ENCODE data around the gene RNF112.

RNF112 gene

GRCh38 chr17:19410875-19411620 is at the start of gene RNF112:
Gene RNF112 (plus strand): TSS chr17:19411232. CDS start chr17:19411409, 177 bp downstream.
- DNase-seq = no peak

DNA sequence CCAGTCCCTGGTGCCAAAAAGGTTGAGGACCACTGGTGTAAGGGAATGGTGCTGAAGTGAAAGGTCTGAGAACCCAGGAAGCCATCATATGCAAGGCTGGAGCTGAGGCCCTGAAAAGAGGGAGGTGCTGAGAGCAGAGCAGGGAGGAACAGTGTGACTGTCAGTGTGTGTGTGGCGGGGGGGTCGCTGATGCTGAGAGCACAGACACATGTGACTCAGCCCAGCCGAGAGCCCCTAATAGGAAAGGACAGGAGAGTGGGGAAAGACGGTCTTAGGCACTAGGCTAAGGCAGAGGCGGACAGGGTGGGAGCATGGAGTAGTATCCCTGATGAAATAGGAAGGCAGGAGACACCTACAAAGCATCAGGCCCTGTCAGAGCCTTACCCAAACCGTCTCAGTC is 49.7 kb upstream of the RNF112 start:
- DNase-seq = no peak

GRCh38 chr17:19361944-19362276 is 49.1 kb upstream of the RNF112 start:
- no peak for DNase-seq

DNA sequence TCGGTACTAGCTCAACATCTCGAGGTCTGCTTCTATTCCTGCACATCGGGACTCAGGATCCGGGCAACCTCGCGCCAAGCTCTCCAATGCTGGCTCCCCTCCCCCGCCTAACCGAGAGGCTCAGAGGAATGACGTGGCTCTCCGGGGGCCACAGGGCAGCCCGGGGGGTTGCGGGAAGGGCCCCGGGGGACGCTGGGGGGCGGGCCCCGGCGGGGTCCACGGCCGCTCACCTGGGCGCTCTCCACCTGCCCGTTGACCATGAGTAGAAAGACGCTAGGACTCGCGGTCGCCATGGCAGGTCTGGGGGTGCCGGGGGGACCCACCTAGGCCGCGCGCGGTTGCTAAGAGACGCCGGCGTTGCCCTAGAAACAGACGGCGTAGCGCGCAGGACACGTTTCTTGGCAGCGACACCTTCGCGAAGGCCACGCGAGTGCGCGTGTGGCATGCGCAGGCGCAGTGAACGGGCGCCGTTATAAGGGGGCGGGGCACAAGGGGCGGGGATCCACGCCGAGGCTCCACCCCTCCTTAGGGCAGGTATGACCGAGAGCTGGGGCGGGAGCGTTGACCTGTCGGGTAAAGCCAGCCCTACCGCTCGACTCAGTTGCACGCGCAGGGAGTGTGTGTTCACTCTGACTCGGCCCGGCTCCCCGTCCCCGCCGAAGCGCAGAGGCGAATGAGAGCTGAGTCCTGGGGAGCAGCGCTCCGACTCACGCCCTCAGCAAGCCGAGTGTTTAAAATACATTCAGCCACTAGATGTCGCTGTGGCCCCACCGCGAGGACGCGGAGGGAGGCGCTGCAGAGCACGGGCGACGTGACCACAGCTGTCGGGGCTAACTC is 48.5 kb upstream of the RNF112 start, which contains the start of gene B9D1:
Gene B9D1, minus strand, starts transcription at position 447 of the 837 bp plus-strand sequence. Its CDS starts 154 bp downstream, at position 293.
- DNase-seq = peak; percentile 81

DNA sequence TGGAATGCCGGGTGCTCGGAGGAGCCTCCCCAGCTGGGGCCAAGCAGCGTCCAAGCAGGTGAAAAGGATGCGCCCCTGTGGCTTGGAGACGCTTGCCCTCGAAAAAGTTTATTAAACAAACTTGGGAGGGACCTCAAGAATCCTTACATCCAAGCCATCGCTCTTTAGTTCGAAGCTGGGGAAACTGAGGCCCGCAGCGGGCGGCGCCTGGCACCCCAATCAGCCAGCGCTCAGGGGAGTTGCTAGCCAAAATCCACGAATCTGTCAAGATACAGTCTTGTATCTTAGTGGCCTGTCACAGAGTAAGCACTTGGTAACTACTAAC is 48.0 kb upstream of the RNF112 start:
- DNase-seq = no peak

DNA sequence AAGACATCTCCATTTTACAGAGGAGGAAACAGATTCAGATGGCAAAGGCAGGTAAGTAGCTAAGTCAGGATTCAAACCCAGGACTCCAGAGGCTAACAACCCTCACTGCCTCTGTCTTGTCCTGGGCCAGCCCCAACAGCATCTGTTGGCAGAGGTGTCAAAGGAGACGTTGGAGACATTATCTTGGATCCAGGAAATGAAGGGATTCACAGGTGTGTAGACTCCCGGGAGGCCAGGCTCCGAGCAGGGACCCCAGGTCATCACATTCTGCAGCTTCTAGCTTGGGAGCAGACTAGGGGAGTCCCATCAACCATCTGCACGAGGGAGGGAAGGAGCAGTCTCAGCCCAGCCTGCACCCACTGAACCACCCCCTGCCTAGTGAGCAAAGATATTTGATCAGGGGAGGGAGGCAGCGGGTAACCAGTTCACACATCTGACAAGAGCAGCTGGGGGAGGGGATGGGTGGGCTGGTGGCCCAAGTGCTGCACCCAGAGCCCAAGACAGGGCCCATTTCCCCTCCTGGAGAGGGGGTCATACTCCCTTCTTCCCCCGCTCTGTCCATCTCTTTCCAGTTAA is 47.5 kb upstream of the RNF112 start:
- no peak for DNase-seq

GRCh38 chr17:19364699-19365498 is 46.1 kb upstream of the RNF112 start:
- no peak for DNase-seq

DNA sequence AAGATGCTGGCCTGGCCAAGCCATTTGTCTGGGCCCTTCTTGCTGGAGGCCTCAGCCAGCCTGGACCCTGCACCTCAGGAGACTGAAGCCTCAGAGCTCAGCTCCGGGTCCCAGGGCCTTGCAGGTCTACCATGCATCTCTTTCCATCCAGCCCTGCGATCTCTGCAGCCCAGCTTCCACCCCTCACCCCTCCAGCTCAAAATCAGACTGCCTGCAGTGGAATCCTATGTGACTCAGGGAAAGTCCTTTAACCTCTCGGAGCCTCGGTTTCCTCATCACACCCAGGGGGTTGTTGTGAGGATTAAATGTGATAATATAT is 45.6 kb upstream of the RNF112 start:
- DNase-seq = no peak

DNA sequence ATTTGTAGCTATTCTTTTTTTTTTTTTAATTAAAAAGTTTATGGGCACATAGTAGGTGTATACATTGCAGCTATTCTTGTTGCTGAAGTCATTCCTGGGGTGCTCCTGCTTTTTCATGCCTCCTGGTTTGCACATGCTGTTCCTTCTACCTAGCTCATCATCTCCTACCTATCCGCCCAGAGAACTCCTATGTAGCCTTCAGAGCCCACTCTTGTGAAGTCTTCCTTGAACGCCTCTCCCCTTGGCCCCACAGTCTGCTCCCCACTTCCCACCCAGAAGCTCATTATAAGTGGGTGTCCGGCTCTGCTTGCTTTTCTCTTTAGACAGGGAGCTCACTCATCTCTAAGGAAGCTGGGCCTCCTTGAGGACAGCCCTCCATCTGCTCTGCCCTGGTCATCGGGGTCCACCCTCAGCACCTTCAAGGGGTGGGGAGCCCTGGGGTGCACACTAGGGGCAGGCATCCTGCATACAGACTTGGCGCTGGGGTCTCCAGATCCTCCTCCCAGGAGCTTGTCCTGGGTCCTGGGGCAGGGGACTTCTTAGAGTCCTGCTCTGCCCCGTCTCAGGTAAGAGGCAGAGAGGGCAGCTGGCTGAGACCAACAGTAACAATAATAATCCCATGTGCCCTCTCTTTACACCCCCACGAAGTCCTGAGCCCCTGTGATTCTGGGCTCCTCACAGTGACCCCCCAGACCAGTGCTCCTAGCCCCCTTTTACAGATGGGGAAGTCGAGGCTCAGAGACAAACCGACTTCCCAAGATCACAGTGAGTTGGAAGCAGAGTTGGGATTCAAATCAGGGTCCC is 45.0 kb upstream of the RNF112 start:
- DNase-seq = no peak

DNA sequence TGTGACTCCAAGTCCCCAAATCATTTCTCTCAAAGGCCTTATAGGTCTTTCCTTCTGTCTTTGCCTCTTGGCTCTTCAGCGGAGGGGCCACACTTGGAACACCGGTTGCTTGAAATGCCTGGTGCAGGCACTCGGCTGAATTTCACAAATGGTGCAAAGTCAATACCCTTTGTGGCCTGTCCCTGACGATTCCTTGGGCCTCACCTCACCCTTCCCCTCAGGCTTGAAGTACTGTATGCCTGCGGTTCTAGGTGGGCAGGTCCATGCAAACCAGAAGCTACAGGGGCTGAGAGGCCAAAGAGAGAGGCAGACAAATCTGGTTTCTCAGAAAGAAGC is 44.4 kb upstream of the RNF112 start:
- no peak for DNase-seq

- DNase-seq = no peak
Observed at GRCh38 chr17:19368229-19368628, 42.8 kb upstream of the RNF112 start.

GRCh38 chr17:19369107-19369778 is 41.8 kb upstream of the RNF112 start:
- DNase-seq = no peak

GRCh38 chr17:19369846-19370492 is 41.1 kb upstream of the RNF112 start:
- DNase-seq = no peak

DNA sequence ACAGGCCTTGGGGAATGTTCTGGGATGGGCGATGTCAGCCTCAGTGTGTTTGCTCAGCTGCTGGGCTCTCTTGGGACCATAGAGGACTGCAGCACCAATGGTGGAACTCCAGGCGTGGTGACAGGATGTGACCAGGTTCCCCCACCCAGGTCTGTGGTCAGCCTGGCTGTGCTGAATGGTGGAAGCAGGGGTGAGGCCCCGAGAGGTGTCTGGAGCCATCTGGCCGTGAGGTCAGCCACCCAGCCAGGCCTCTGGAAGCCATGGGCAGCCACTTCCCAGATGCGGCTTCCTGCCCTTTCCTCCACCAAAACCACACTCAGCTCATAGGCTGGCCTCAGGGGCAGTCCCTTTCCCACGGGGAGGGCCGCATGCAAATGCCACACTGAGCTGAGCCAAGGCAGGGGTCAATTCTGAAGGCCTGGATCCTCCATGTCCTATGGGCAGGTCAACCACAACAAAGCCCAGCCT is 40.5 kb upstream of the RNF112 start:
- DNase-seq = no peak

DNA sequence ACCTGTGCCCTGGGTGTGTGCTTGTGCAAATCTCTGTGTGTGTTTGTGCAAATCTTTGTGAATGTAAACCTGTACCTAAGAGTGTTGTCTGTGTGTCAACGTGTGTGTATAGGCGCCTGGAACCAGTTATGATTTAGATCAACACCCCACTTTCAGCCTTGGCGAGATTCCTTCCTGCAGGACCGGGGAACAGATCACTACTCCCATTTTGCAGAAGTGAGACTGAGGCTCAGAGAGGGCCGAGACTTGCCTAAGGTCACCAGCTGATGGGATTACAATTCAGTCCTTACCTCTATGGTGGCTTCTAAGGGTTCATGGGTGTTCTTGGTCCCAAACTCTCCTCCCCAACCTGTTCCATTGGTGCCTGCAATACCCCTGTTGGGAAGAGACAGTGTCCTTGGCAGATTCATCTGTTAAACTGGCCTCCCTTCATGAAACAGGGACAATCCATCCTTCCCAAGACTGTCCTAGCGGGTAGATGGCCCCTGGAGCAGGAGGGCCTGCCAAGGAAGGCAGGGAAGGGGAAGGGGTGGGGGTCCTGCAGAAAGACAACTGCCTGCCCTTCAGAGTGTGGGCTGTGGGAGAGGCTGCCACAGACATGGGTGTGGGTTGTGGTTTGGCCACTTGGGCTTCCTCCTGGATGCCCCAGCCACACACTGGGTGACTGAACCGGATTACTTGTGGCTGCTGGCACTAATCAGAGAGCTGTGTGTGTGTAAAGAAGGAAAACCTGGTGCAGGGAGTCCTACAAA is 39.6 kb upstream of the RNF112 start:
- no peak for DNase-seq

DNA sequence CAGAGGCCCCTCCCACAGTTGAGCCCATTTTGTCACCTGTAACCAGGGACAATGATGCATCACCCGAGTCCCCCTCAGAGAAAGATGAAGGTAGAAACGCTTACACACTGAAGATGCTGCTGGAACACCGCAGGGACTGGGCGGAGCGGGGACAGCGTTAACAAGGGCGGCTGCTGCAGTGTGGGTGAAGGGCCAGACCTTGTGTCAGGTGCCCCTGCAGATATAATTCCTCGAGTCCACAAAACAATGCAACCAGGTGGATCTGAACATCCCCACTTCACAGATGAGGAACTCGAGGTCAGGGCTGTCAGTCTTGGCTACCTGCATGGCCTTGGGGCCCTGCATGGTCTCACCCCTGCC is 39.0 kb upstream of the RNF112 start:
- no peak for DNase-seq

DNA sequence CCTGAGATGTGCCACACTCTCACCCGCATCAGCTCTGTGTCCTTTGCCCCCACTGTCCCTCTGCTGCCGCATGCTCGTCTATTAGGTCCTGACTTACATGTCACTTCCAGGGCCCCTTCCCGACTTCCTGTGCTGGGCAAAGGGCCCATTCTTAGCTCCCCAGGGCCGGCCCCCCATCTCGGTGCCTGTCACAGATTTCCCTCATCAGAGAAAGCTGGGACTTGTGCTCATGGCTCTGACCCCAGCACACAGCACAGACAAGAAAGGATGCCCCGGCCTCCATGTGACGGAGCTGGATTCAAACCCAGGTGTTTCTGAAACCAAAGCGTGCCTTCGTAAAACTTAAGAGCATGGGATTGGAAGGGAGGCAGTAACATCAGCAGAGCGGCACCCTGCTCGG is 38.6 kb upstream of the RNF112 start:
- DNase-seq = no peak

DNA sequence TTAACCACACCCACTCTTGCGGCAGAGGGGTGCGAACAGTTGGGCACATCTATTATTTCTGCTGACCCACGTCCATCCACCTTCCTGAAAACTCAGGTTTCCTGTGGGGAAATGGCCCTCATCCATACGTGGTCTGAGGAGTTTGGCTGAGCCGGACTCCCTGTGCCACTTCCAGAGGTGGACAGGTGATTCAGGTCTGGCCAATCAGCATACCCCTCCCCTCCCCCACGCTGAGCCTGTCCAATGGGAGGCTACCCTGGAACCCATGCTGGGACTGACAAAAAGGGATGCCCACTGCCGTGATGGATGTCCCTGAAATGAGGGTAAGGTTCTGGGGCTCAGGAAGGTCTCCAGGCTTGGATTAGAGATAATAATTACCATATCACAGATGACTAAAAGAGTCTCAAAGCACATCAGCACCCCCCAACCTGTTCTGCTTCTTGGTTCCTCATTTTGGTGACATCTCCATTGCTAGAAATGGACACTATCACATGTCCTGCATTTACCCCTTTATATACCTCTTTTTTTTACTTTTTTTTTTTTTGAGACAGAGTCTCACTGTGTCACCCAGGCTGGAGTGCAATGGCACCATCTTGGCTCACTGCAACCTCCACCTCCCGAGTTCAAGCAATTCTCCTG is 38.0 kb upstream of the RNF112 start:
- DNase-seq = no peak

GRCh38 chr17:19374136-19374535 is 36.9 kb upstream of the RNF112 start:
- no peak for DNase-seq

DNA sequence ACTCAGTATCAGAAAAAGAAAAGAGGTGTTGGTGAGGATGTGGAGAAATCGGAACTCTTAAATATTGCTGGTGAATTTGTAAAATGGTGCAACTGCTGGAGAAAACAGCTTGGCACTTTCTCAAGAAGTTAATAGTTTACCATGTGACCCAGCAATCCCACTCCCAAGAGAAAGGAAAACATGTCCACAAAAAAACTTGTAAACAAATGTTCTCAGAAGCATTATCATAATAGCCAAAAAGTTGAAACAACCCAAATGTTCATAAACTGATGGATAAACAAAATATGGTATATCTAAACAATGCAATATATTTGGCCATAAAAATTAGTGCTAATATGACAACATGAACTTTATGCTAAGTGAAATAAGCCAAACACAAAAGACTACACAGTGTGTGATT is 35.3 kb upstream of the RNF112 start:
- no peak for DNase-seq

Data from NCI-H526 treated with DMSO at 0.1 percent for 48 hours (cell line).